Keratinocyte (primary cell): ENCODE results near the gene ARMC8. TPM values are rescaled to one million over a fixed set of nuclear protein-coding genes. Genes with fewer than 3 reads are reported as not detected.

Experiments
- DNase-seq: peaks from one replicate; pipeline ENCODE4 v3.0.0-alpha.2; 2011; ENCODE audit warnings: low read depth, missing footprints, low spot score
- FAIRE-seq: peaks from 2 replicates; lab custom pipeline; 2011; peaks lifted over from hg19 to GRCh38; lab: Jason Lieb, UNC
- H2AFZ ChIP-seq: 2 replicates; pipeline ENCODE4 v1.6.0; 2012; ENCODE audit warnings: low read length, control low read depth, inconsistent platforms; ENCODE audit not compliant: control insufficient read depth
- H3K27ac ChIP-seq: 2 replicates; pipeline ENCODE4 v1.5.1; 2011; ENCODE audit warnings: low read length; ENCODE audit not compliant: control insufficient read depth, insufficient read depth
- H3K27me3 ChIP-seq: 3 replicates; pipeline ENCODE4 v1.6.0; 2011; ENCODE audit warnings: low read length; ENCODE audit not compliant: control insufficient read depth, insufficient read depth; ENCODE audit errors: extremely low read depth
- H3K36me3 ChIP-seq, 2 experiments: 2 replicates in 1 of 2; 3 replicates in 1 of 2; pipeline ENCODE4 v1.5.1; 2011; ENCODE audit warnings: low read length in 2 of 2, mild to moderate bottlenecking in 1 of 2; ENCODE audit not compliant: control insufficient read depth in 2 of 2, insufficient read depth in 2 of 2; ENCODE audit errors: extremely low read depth in 1 of 2
- H3K4me1 ChIP-seq: 3 replicates; pipeline ENCODE4 v1.5.1; 2011; ENCODE audit warnings: low read length; ENCODE audit not compliant: control insufficient read depth, insufficient read depth; ENCODE audit errors: extremely low read depth
- H3K4me2 ChIP-seq: 3 replicates; pipeline ENCODE4 v1.6.0; 2011; ENCODE audit warnings: low read depth, low read length; ENCODE audit not compliant: control insufficient read depth, insufficient read depth; ENCODE audit errors: extremely low read depth
- H3K4me3 ChIP-seq, 3 experiments: fragments of 200-600 bp in 1 of 3; sonication (generic) in 1 of 3; 2 replicates in 2 of 3; 3 replicates in 1 of 3; pipeline ENCODE4 v1.5.1; 2011 to 2016; ENCODE audit warnings: low read length in 3 of 3, mild to moderate bottlenecking in 3 of 3, control low read depth in 2 of 3, inconsistent platforms in 1 of 3, low read depth in 1 of 3, mixed read lengths in 1 of 3, mixed run types in 1 of 3, moderate library complexity in 1 of 3; ENCODE audit not compliant: control insufficient read depth in 2 of 3, insufficient read depth in 2 of 3; ENCODE audit errors: extremely low read depth in 1 of 3
- H3K79me2 ChIP-seq: 2 replicates; pipeline ENCODE4 v1.6.0; 2012; ENCODE audit warnings: low read length; ENCODE audit not compliant: control insufficient read depth, insufficient read depth
- H3K9ac ChIP-seq: 3 replicates; pipeline ENCODE4 v1.6.0; 2011; ENCODE audit warnings: low read length; ENCODE audit not compliant: control insufficient read depth, insufficient read depth; ENCODE audit errors: extremely low read depth
- H3K9me1 ChIP-seq: 3 replicates; pipeline ENCODE4 v1.6.0; 2011; ENCODE audit warnings: low read length; ENCODE audit not compliant: control insufficient read depth, insufficient read depth; ENCODE audit errors: extremely low read depth
- H3K9me3 ChIP-seq: 2 replicates; pipeline ENCODE4 v1.5.1; 2012; ENCODE audit warnings: low read depth, low read length; ENCODE audit not compliant: control insufficient read depth
- H4K20me1 ChIP-seq: 3 replicates; pipeline ENCODE4 v1.6.0; 2011; ENCODE audit warnings: low read length; ENCODE audit not compliant: control insufficient read depth, insufficient read depth; ENCODE audit errors: extremely low read depth
- EZH2 ChIP-seq: IDR thresholded peaks from one replicate; pipeline ENCODE4 v1.6.1; 2012; ENCODE audit warnings: inconsistent platforms, mild to moderate bottlenecking, low read length, moderate library complexity
- dilution Hi-C: fragments of 300-500 bp; cut with MboI; formaldehyde crosslinking; loops from one replicate; pipeline ENCODE4 v1.7.0; 2020; ENCODE audit warnings: low sequenced_read_pairs; ENCODE audit not compliant: extremely low pct_ligation_motif_present
- polyA plus RNA-seq, 5 experiments: library from polyadenylated mRNA; depleted of rRNA in 3 of 5; stranded (reverse) in 3 of 5; stranded (forward) in 1 of 5; unstranded in 1 of 5; fragments of >200 nt; gene quantifications; 1 replicate in 1 of 5; 2 replicates in 3 of 5; 3 replicates in 1 of 5; pipeline versions ENCODE4 v1.2.1 to v1.2.3, GENCODE V29; 2011 to 2012; ENCODE audit warnings: missing spikeins in 2 of 5, low read depth in 1 of 5, low replicate concordance in 1 of 5
- TF ChIP-seq, protein P1 (sequence below), 3 experiments: IDR thresholded peaks in 1 of 3; conservative IDR thresholded peaks in 1 of 3; optimal IDR thresholded peaks in 1 of 3; 2 replicates in 2 of 3; 3 replicates in 1 of 3; pipeline versions ENCODE3 to v1.5.1; 2011; ENCODE audit warnings: low read length in 3 of 3, mild to moderate bottlenecking in 3 of 3, moderate library complexity in 2 of 3, control low read depth in 1 of 3, inconsistent platforms in 1 of 3; ENCODE audit not compliant: insufficient read depth in 2 of 3; ENCODE audit errors: extremely low read depth in 1 of 3

ARMC8 gene
- polyA plus RNA-seq, 1 donor (not counting 4 experiments of a cell fraction or from before 2014, with no cell fraction given), result 50.8 TPM

DNA sequence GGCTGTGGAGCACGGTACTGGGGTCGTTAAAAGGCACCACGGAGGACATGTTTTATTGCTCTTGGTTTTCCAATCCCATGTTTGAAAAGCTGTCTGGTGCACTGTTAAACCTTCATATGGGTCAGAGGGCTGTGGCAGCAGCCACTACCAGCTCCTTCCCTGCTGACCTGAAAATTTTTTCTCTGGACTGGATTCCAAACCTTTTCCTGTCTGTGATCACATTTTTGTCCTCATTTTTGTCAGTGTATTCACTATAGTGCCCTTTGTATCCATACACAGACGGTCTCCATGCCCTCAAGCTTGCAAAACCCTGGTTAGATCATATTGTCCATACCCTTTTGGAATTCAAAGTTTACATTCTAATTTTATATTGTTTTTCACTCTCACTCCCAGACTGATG, 72.0 kb downstream of the ARMC8 start:
- DNase-seq (no peak), FAIRE-seq (no peak)
- no peak overlapping the region for H3K27ac ChIP-seq
- H3K4me1 ChIP-seq, result peaks cover 3% of the 10 kb centered on the region
- peaks cover 1 to 3% of the 10 kb centered on the region in 2 experiments for H3K36me3 ChIP-seq
- H3K27me3 ChIP-seq, result no peaks in the 10 kb centered on the region
- no peak overlapping the region for H3K4me3 ChIP-seq
- no peaks in the 10 kb centered on the region for H3K9me1 ChIP-seq
- no peaks in the 10 kb centered on the region for H4K20me1 ChIP-seq
- no peaks in the 10 kb centered on the region for H3K79me2 ChIP-seq
- H3K4me2 ChIP-seq, result no peak overlapping the region
- no peaks in the 10 kb centered on the region for H3K9me3 ChIP-seq
- TF ChIP-seq, protein P1, sequence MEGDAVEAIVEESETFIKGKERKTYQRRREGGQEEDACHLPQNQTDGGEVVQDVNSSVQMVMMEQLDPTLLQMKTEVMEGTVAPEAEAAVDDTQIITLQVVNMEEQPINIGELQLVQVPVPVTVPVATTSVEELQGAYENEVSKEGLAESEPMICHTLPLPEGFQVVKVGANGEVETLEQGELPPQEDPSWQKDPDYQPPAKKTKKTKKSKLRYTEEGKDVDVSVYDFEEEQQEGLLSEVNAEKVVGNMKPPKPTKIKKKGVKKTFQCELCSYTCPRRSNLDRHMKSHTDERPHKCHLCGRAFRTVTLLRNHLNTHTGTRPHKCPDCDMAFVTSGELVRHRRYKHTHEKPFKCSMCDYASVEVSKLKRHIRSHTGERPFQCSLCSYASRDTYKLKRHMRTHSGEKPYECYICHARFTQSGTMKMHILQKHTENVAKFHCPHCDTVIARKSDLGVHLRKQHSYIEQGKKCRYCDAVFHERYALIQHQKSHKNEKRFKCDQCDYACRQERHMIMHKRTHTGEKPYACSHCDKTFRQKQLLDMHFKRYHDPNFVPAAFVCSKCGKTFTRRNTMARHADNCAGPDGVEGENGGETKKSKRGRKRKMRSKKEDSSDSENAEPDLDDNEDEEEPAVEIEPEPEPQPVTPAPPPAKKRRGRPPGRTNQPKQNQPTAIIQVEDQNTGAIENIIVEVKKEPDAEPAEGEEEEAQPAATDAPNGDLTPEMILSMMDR (optimal IDR thresholded peaks at IDR 0.05 in 1 of 3, IDR thresholded peaks at IDR 0.05 in 1 of 3, conservative IDR thresholded peaks at IDR 0.05 in 1 of 3; ENCODE audit: extremely low read depth in 1 of 3, insufficient read depth in 2 of 3, low read length in 3 of 3), result no peak
- TF ChIP-seq EZH2, result no peak
- no peak overlapping the region for H3K9ac ChIP-seq
- H2AFZ ChIP-seq, result no peak overlapping the region
- dilution Hi-C loops, result no loop called here

DNA sequence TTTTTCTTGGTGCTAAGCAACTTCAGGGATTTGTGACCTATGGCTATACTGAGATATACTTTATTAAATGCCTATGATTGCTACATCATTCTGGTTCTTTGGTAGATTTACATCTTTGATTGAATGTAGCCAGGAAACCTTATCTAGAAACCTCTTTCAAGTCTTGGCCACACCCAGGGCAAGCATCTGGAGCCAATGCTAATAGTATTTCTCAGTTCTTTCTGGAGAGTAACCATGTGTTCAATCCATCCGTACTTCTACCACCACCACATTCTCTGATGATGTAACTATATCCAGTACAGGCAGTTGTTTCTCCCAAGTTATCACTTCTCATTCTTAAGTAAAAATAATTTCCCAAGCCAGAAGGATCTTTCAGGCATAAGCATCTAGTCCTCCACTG, 73.5 kb downstream of the ARMC8 start:
- Histone ChIP-seq H3K9me3 (no peaks in the 10 kb centered on the region), H3K4me2 (no peak overlapping the region), H2AFZ (no peak overlapping the region), H3K4me3 (no peak overlapping the region), H3K27ac (no peak overlapping the region), H4K20me1 (no peaks in the 10 kb centered on the region), H3K79me2 (no peaks in the 10 kb centered on the region), H3K9ac (no peak overlapping the region), H3K27me3 (no peaks in the 10 kb centered on the region), H3K9me1 (no peaks in the 10 kb centered on the region), H3K4me1 (no peaks in the 10 kb centered on the region), H3K36me3 (peaks cover 1 to 3% of the 10 kb centered on the region in 2 experiments)
- TF ChIP-seq, protein P1 (optimal IDR thresholded peaks at IDR 0.05 in 1 of 3, IDR thresholded peaks at IDR 0.05 in 1 of 3, conservative IDR thresholded peaks at IDR 0.05 in 1 of 3; ENCODE audit: extremely low read depth in 1 of 3, insufficient read depth in 2 of 3, low read length in 3 of 3), result no peak
- TF ChIP-seq EZH2, result no peak
- dilution Hi-C loops, result no loop called here
- no peak for DNase-seq
- no peak for FAIRE-seq
